ENCODE data around the gene SCRN2.

GRCh38 chr17:47873200-47874090 lies 32.4 kb upstream of the SCRN2 start:
- TF ChIP-seq CTCF (IDR thresholded peaks at IDR 0.05) (no peak), POLR2AphosphoS5 (IDR thresholded peaks at IDR 0.05; ENCODE audit: insufficient read depth in 1 of 2, low read depth in 1 of 2) (no peak), POLR2A (IDR thresholded peaks at IDR 0.05) (no peak)
